ENCODE measurements around the gene CDH2.

The CDH2 gene

DNA sequence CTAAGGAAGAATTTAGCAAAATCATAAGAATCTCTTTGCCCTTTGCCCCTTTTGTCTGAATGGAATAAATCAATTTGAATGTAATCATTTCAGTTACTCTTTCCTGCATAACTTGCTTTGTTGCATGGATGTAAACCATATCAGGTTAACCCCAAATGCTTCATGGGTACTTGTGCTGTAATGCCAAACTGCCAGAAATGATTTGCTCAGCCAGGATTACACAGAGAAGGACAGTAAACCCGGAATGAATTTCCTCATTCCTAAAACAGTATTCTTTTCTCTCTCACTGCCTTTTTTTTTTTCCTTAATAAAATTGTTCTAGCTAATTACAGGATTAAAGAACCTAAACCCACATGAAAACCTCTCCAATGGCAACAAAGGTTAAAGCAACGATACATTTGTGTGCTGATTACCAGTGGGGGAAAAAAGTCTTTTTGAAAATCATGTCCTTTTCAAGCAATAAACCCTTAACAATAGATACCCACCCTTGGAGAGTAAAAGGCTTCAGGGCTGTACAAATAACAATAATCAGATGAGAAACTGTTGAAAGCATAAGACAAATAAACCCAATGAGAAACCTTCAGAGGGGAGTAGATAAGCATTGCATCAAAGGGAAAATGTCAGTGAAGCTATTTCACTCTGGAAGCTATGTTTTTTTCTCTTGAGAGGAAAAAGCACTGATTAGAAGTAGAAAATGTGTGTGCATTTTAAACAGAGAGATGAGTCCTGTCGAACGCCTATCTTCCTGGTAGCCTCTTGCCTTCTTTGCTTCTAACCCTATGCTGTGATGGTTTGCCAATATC lies 275.3 kb downstream of the CDH2 start:
- DNase-seq (ENCODE audit: low spot score) = no peak
